HepG2 (cell line): ENCODE results near the gene SNF8. TPM values are rescaled to one million over a fixed set of nuclear protein-coding genes. Genes with fewer than 3 reads are reported as not detected.

ENCODE experiments used
- ARID2 ChIP-seq: sonication (generic); formaldehyde crosslinking; IDR thresholded peaks from 2 replicates; pipeline ENCODE4 v1.8.1; 2022; ENCODE audit warnings: mild to moderate bottlenecking, missing genetic modification reagents, borderline replicate concordance
- HNRNPH1 ChIP-seq: fragments of 200-400 bp; formaldehyde crosslinking; optimal IDR thresholded peaks from 2 replicates; pipeline ENCODE3; 2017; ENCODE audit warnings: mild to moderate bottlenecking, low read depth, low read length
- IRF9 ChIP-seq: sonication (generic); formaldehyde crosslinking; IDR thresholded peaks from 2 replicates; pipeline ENCODE4 v1.8.0; 2022; ENCODE audit warnings: missing genetic modification reagents, mild to moderate bottlenecking, borderline replicate concordance
- NFKB2 ChIP-seq: sonication (generic); formaldehyde crosslinking; IDR thresholded peaks from 2 replicates; pipeline ENCODE4 v1.4.0; 2020; ENCODE audit warnings: missing genetic modification reagents, borderline replicate concordance
- NPAS2 ChIP-seq: sonication (generic); formaldehyde crosslinking; IDR thresholded peaks from 2 replicates; pipeline ENCODE4 v1.8.0; 2022; ENCODE audit warnings: mild to moderate bottlenecking, missing genetic modification reagents, borderline replicate concordance
- PAXIP1 ChIP-seq: sonication (generic); formaldehyde crosslinking; conservative IDR thresholded peaks from 2 replicates; pipeline ENCODE4 v1.4.0; 2020; ENCODE audit warnings: mild to moderate bottlenecking, missing genetic modification reagents, moderate library complexity
- PITX1 ChIP-seq: sonication (generic); formaldehyde crosslinking; IDR thresholded peaks from 2 replicates; pipeline ENCODE4 v1.5.1; 2020; ENCODE audit warnings: mild to moderate bottlenecking, missing genetic modification reagents
- PLRG1 ChIP-seq: fragments of 450-650 bp; conservative IDR thresholded peaks from 2 replicates; pipeline ENCODE4 v1.6.1; 2016
- PRDM4 ChIP-seq: sonication (generic); formaldehyde crosslinking; IDR thresholded peaks from 2 replicates; pipeline ENCODE4 v1.9.0; 2021; ENCODE audit warnings: missing genetic modification reagents, borderline replicate concordance
- RARA ChIP-seq: IDR thresholded peaks from 2 replicates; pipeline ENCODE4 v1.6.1; 2016; ENCODE audit warnings: missing genetic modification reagents, missing compliant biosample characterization
- SIN3A ChIP-seq: IDR thresholded peaks from 2 replicates; pipeline ENCODE4 v1.6.1; 2011; ENCODE audit warnings: low read depth, mild to moderate bottlenecking, control low read depth, low read length, borderline replicate concordance
- SIN3B ChIP-seq: fragments of 150-350 bp; IDR thresholded peaks from 2 replicates; pipeline ENCODE4 v1.6.1; 2014; ENCODE audit warnings: low read length
- SRY ChIP-seq: sonication (generic); formaldehyde crosslinking; IDR thresholded peaks from 2 replicates; pipeline ENCODE4 v1.8.0; 2022; ENCODE audit warnings: mild to moderate bottlenecking, missing genetic modification reagents
- U2AF2 ChIP-seq: fragments of 200-400 bp; formaldehyde crosslinking; IDR thresholded peaks from 2 replicates; pipeline ENCODE4 v1.6.1; 2017; ENCODE audit warnings: low read depth, mild to moderate bottlenecking, low read length
- ZFP37 ChIP-seq: sonication (generic); formaldehyde crosslinking; IDR thresholded peaks from 2 replicates; pipeline ENCODE4 v1.4.0; 2020; ENCODE audit warnings: missing genetic modification reagents, borderline replicate concordance
- ZNF432 ChIP-seq: sonication (generic); formaldehyde crosslinking; IDR thresholded peaks from 2 replicates; pipeline ENCODE4 v1.5.0; 2020; ENCODE audit warnings: missing genetic modification reagents, mild to moderate bottlenecking, borderline replicate concordance
- ZNF446 ChIP-seq: sonication (generic); formaldehyde crosslinking; IDR thresholded peaks from 2 replicates; pipeline ENCODE4 v1.5.0; 2020; ENCODE audit warnings: mild to moderate bottlenecking, missing genetic modification reagents
- ZNF672 ChIP-seq: sonication (generic); formaldehyde crosslinking; IDR thresholded peaks from 2 replicates; pipeline ENCODE4 v1.8.1; 2022; ENCODE audit warnings: missing genetic modification reagents
- ZNF674 ChIP-seq: sonication (generic); formaldehyde crosslinking; IDR thresholded peaks from 2 replicates; pipeline ENCODE4 v1.5.0; 2020; ENCODE audit warnings: low read depth, mild to moderate bottlenecking, missing genetic modification reagents
- ZNF720 ChIP-seq: sonication (generic); formaldehyde crosslinking; IDR thresholded peaks from 2 replicates; pipeline ENCODE4 v1.4.0; 2020; ENCODE audit warnings: missing genetic modification reagents
- polyA plus RNA-seq, 8 experiments: library from polyadenylated mRNA; depleted of rRNA in 3 of 8; stranded (reverse) in 7 of 8; unstranded in 1 of 8; fragments of >200 nt; fragmentation: Illumina TruSeq in 4 of 8; extraction: Trizol in 4 of 8; gene quantifications; 2 replicates each; pipeline versions ENCODE4 v1.2.1 to v1.2.3, GENCODE V29; 2011 to 2016; ENCODE audit warnings: low read depth in 4 of 8, missing spikeins in 1 of 8, mixed read lengths in 1 of 8; ENCODE audit not compliant: insufficient read depth in 1 of 8
- total RNA-seq, 5 experiments: library from RNA; depleted of rRNA; stranded (reverse); fragments of >200 nt; fragmentation: Illumina TruSeq; extraction: Trizol; gene quantifications; 2 replicates each; pipeline ENCODE4 v1.2.3, GENCODE V29; 2016; ENCODE audit warnings: low read depth in 1 of 5
- TF ChIP-seq, protein P1 (sequence below): sonication (generic); formaldehyde crosslinking; IDR thresholded peaks from 2 replicates; pipeline ENCODE4 v1.5.0; 2020; ENCODE audit warnings: missing genetic modification reagents

SNF8 gene
- total and polyA plus RNA-seq, 2 of the 13 experiments (the other 11 are each of a cell fraction or from before 2014, with no cell fraction given) = 114 to 153 TPM

GRCh38 chr17:48930435-48930873, 14.2 kb downstream of the SNF8 start (continued):
- no peak for TF ChIP-seq ZFP37 (CRISPR knock-in tag)
- no peak for TF ChIP-seq SIN3B
- TF ChIP-seq HNRNPH1 = no peak
- no peak for TF ChIP-seq PITX1 (CRISPR knock-in tag)
- no peak for TF ChIP-seq U2AF2
- no peak for TF ChIP-seq IRF9 (CRISPR knock-in tag)
- no peak for TF ChIP-seq NPAS2 (CRISPR knock-in tag)
- TF ChIP-seq SRY (CRISPR knock-in tag) = no peak
- no peak for TF ChIP-seq SIN3A
- TF ChIP-seq ZNF674 (CRISPR knock-in tag) = no peak
- TF ChIP-seq, protein P1, sequence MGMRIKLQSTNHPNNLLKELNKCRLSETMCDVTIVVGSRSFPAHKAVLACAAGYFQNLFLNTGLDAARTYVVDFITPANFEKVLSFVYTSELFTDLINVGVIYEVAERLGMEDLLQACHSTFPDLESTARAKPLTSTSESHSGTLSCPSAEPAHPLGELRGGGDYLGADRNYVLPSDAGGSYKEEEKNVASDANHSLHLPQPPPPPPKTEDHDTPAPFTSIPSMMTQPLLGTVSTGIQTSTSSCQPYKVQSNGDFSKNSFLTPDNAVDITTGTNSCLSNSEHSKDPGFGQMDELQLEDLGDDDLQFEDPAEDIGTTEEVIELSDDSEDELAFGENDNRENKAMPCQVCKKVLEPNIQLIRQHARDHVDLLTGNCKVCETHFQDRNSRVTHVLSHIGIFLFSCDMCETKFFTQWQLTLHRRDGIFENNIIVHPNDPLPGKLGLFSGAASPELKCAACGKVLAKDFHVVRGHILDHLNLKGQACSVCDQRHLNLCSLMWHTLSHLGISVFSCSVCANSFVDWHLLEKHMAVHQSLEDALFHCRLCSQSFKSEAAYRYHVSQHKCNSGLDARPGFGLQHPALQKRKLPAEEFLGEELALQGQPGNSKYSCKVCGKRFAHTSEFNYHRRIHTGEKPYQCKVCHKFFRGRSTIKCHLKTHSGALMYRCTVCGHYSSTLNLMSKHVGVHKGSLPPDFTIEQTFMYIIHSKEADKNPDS (CRISPR knock-in tag) = no peak
- no peak for TF ChIP-seq ZNF720 (CRISPR knock-in tag)
- peak; percentile 38; the same call in 1 of the 2 replicates for TF ChIP-seq NFKB2
- no peak for TF ChIP-seq ZNF446 (CRISPR knock-in tag)
- no peak for TF ChIP-seq RARA (CRISPR knock-in tag)
- TF ChIP-seq ZNF672 (CRISPR knock-in tag) = no peak
- TF ChIP-seq ARID2 (CRISPR knock-in tag) = no peak
- TF ChIP-seq PRDM4 = no peak
- peak; percentile 64; the same call in 1 of the 2 replicates for TF ChIP-seq PAXIP1 (CRISPR knock-in tag)
- no peak for TF ChIP-seq PLRG1
- TF ChIP-seq ZNF432 (CRISPR knock-in tag) = no peak
